NCI-H748 treated with DMSO at 0.1 percent for 48 hours (cell line): ENCODE measurements around the gene SNX9.
"Not testable (repeated sequence)": the region's sequence is repeated elsewhere in the genome, so short reads cannot be mapped to it uniquely, and the experiment has no call there.

Experiments
- DNase-seq: peaks from one replicate; lab custom pipeline; 2025; lab: John Stamatoyannopoulos, UW

Gene SNX9

DNA sequence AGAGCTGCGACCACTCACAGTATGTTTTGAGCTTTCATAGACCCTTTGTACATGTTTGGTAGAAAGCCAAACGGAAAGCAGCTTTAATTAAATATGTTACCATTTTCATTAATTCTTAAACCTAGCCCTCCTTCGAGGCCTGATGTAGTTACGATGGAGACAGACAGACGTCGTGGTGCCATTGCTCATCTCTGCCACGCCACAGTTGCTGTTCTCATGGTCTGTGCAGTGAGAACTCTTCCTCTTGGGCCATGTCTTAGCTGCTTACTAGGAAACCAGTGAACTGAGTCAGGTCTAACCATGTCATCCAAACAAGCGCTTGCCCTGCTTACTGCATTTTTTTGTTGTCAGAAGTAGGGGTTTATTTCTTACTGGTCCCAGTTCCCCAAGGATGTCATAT, 62.8 kb downstream of the SNX9 start:
- DNase-seq, result no peak

DNA sequence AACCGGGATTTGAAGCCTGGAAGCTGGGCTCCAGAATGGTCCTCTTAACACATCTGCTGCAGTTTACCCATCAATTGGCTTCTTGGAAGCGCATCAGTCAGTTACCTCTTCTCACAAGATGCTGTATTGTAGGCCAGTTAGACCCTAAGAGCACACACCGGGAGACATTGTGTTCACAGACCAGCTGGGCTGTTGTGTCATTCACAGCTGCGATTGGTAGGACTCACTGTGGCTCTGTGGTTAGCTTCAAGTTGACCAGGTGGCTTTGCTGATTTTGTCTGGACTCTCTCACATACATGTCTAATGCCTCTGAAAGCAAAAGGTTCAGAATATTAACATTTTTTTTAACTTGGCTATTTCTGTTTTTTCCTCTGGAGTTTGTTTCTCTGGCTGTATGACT, 64.8 kb downstream of the SNX9 start:
- no peak for DNase-seq

DNA sequence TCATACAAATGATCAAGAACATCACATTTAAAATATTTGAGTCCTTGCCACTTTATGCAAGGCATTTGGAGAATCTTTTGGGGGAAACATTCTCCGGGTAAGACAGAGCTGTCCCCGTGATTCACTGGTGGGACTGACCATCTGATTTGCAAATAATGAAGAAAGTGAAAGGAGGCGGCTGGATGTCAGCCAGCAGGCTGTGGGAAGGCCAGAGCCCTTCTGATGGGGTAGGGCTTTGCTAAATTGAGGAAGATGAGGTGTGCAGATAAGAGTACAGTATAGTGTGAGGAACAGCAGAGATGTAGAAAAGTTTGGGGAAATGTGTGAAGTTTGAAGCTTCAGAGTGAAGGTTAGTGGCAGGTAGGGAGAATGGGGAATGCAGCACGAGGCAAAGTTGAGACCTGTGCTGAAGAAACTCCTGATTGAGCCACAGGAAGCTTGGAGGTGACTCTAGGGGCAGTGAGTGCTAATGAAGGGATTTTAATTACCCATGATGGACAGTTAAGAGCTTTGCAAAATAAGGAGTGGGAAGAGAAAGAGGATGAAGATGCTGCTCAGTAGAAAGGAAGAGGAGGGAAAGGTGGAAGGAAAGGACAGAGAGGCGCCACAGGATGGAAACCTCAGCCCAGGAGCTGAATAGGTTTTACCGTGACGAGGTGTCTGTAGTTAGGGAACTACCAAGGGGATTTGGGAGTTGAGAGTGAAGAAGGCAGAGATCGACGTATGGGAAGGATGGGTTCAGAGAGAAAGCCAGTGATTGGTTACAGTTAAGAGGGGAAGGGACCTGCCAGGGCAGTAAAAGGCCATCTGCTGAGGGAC, 68.7 kb downstream of the SNX9 start:
- DNase-seq, result no peak

DNA sequence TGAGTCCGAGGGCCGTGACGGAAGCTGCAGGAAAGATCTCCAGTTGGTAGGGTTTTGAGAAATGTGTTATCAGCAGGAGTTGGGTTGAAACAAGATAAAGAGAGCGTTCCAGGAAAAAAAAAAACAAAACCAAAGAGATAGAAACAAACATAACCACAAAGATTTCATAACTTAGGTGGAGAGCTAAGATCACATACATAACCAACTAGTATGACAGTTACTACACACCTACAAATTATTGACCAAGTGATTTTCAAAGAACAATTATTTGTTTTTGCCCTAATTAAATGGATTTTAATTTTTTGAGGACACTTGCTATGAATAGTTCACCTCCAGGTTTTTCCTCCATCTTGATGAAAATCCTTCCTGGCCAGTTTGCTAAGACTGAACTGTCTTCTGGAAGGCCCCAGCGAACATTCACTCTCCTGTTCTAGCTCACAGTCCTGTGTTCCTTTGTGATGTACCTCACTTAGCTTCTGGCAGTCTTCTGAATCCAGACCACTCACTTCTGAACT, 69.4 kb downstream of the SNX9 start:
- DNase-seq, result no peak

DNA sequence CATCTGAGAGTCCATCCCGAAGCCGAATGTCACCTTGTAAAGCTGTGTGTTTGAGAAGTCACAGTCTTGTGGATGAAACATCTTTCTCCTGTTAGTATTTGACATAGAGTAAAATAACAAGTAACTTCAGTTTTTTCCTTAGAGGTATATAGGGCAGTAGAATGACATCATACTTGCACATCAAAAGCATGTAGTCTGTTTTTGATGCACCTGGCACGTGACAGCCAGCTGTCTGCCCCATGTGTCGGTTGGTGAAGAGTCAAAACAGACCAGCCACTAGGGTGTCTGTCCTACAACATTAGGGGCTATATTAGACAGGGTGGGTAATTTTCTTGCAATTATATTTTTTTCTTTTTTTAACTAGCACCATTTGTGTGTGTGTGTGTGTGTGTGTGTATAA, 70.2 kb downstream of the SNX9 start:
- DNase-seq, result no peak

DNA sequence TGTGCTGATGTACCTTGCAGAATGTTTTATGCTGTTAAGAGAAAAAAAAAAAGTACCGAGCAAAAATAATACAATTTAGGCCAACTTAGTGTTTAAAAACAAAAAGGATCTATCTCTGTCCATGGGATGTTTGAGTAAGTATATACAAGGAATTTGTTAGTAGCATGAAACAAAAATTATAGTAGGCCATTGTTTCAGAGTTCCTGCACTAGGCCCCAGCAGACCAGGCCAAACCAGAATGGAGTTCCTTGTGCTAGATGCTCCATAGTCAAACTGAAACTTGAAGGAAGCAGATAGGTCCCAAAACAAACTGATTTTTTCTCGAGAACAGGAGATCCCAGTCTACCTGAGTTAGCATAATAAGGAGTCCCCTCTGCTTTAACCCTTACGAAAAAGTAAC, 72.5 kb downstream of the SNX9 start:
- DNase-seq, result no peak

DNA sequence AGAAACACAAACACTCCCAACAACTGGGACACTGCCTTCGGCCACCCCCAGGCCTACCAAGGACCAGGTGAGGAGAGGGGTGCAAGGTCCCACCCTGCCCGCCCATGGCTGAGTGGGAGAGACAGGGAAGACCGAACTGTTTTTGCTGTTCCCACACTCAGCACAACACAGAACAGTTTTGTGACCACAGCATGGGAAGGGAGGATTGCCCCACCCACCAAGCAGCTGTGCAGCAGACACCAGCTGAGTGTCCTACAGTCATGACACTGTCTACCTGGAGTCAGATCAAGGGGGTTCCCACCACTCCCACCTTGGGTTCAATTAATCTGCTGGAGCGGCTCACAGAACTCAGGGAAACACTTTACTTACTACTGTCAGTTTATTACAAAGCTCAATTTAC, 73.9 kb downstream of the SNX9 start:
- no peak for DNase-seq

DNA sequence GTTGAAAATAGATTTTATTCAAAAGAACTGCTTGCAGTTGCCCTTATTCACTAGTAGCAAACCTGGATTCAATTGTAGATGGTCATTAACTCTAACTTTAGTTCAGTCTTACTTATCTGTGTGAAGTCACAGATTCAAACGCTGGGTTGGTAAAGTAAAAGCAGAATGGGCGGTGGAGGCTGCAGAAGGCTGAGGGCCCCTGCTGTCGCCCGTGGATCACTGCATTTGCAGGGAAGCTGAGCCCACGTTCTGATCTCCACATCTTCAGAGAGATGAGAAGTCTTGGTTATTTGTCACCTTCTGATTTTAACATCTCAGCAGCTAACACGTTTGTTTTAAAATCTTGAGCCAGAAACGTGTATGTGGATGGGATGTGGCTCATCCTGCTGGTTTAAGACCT, 75.1 kb downstream of the SNX9 start:
- no peak for DNase-seq

DNA sequence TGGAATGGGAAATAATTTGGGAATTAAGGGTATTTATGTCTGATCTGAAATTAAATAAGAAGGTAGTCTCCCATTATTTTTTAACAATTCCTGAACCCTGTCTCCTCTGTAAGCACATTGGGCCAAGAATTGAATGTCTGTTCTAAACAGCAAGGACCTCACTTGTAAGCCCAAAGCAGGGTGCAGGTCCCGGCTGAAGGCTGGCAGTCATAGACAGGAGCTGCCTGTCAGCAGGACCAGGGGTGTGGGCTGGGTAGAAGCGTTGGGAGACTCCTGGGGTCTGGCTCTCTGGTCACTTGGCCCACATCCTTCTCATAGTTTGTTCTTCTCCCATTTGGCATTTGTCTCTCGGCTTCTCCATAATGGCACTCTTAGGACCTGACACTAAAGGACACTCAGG, 75.6 kb downstream of the SNX9 start:
- no peak for DNase-seq

DNA sequence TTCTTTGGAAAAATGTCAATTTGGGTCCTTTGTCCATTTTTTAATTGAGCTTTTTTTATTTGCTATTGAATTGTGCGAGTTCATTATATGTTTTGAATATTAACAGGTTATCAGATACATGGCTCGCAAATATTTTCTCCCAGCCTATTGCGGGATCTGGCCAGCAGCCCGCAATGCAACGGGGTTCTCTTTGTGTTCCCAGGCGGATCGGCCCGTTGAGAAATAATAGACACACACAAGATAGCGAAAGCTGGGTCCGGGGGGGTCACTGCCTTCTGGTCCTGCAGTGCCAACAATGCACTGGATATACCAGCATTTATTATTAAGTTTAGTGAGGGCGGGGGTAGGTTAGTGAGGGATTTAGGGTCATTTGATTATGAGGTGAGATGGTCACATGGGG, 77.2 kb downstream of the SNX9 start:
- DNase-seq, result not testable (repeated sequence)

DNA sequence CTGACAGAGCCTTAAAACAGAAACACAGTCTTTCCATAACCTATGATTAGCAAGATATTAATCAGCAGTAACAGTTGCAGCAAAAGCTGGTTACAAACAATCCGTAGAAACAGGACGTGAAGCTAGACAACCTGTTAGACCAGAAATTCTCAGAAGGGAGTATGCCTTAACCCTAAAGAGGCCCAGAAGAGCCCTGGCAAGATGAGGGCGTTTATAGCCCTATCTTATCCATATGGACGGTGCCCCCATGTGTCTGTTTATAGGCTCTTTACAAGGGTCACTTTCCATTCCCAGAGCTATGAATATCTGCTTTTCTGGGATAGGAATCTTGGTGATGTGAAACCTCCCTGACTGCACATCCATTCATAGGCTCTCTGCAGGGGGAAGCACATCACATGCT, 77.7 kb downstream of the SNX9 start:
- DNase-seq, result not testable (repeated sequence)

DNA sequence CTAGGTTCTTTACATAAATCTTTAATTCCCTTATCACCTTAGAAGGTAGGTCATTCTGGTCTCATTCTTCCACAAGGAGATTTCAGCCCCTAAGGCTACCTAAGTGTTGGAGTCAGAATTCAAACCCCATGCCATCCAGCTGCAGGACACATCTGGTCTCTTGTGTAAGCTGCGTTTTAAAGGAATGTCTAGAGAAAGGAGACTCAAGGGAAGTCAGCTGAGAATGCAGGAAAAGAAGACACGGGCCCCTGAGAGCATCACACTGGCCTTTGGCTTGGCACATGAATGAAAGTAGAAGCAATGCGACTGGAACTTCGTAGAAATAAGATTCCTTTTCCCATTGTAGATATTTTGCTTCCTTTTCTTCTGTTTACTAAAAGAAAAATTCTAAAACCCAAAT, 82.0 kb downstream of the SNX9 start:
- DNase-seq, result no peak

DNA sequence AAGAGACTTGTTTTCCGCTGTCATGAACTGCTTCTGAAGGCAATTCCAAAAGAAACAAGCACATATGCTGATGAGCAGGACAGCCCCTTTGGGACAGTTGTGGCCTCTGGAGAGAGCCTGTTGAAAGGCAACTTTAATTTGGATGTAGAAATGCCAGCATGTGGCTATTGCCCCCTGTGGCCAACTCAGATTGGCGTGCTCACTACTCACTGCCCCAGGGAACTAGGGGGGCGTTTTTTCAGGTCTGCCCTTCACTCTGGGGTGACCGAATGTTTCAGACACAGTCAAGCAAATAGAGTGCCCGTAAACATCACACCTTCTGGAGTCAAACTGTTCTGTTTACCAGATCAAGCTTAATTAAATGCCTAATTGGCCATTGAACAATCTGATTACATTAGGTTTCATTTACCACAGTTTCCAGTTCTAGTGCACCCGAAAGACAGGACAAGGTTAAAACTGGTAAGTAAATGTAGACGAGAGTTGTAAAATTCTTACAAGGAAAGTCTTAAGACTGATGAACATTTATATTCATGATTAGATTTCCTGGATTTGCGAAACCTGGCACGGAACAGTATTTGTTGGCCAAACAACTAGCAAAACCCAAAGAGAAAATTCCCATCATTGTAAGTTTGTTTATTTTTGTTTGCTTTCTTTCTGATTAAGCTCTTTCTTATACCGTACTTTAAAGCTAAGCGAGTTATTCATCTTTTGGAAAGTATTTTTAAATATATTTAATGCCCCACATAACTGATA, 82.7 kb downstream of the SNX9 start:
- no peak for DNase-seq

DNA sequence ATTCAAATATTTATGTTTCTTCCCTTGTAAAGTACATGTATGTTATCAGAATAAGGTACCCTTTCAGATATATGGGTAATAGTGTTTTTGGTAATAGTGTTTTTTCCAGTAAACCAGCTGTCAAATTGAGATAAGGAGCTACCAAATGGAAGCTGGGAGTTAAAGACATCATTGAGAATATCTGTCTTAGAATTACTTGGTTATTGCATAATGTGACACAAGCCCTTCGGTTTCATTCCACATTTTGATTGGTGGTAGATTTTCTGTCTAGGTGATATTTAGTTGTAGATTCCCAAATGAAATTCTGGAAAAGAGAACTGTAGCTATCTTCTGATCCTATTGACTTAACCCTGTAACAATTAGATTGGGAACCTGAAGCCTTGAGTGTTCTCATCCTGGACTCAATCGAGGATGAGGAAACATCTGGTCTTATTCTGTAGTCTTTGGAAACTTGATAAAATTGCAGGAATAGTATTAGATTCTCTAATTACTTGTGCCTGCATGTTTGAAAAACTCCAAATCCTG, 83.6 kb downstream of the SNX9 start:
- no peak for DNase-seq

DNA sequence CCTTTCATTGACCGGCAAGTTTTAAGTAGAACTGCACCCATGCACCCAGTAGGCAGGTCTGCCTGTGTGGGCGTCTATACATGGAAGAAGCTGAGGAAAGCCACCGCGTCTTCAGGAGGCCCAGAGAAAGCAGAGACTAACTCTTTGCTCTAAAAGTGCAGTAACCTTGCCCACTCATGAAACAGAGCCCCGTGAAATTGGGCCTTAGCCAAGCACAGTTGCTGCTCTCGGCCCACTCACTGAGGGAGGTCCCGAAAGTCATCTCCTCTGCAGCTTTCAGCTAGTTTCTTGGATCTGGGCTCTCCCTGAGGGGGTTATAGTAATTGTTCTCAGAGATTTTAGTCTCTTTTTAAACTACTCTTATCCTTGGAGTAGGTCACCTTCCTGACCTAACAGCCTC, 84.6 kb downstream of the SNX9 start:
- no peak for DNase-seq

DNA sequence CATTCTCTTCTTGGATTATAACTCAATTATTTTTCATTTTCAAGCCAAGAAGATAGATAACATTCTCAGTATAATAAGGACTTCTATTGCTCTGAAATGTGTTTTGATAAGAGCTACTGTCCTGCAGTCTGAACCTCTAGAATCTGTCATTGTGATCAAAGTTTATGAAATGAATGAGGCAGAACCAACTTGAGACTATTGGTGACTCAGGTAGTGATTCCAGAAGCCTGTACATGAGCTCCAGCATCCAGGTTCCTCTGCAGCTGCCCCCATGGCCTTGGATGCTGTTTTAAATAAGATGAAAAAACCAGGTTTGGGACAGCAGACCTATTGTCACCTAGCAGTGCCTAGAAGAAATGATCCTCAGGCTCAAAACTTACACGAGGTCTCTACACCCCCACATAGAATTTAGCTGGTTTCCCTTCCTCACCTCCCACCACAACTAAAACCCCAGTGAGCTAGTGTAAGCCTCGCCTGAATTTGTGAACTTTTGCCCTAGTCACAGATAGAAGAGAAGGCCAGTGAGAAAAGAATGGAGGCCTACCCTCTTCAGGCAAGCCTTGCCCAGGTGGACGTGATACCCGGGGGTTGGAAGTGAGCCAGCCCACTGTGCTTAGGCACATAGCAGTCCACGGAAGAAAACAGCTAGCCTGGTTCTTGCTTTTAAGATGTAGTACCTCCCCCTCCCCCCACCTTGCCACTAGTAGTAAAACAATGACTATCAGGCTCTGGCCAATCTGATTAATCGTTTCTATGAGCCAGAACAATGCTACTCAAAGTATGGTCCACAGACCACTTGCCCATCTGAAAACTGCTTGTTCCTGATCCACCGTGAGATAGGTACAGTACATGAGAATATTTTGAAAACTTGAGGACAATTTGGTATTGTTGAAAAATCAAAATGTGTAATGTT, 85.6 kb downstream of the SNX9 start:
- no peak for DNase-seq

DNA sequence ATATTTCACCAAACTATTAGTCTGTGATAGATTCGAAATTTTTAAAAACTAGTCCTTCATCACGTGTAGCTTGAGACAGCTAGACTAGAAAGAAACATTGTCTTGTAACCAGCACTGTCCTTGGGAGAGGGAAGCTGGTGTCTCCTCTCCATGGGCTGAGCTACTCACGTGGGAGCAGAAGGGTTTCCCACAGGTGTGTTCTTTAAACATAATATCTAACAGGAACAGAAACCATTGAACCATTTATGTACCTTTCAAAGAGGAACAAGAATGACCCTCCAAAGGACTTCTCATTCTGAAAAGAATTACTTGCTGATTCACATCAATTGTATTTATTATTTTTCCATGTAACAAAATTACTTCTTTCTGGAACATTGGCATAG, 86.2 kb downstream of the SNX9 start:
- no peak for DNase-seq

DNA sequence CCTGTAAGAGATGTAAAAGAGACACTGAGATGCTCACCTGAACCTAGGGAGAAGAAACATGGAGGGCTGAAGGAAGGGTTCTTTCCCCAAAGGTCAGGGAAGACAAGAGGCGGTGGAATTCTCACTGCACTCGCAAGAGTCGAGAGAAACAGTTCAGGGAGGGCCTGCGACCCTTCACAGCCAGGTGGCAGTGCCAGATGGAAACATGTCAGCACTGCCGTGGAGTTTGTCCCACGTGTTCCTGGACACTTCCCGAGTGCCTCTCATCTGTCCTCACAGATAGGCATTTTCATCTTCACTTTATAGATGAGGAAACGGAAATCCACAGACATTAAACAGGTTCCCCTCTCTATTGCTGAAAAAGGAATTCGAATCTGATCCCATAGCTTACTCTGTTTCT, 88.2 kb downstream of the SNX9 start:
- no peak for DNase-seq

DNA sequence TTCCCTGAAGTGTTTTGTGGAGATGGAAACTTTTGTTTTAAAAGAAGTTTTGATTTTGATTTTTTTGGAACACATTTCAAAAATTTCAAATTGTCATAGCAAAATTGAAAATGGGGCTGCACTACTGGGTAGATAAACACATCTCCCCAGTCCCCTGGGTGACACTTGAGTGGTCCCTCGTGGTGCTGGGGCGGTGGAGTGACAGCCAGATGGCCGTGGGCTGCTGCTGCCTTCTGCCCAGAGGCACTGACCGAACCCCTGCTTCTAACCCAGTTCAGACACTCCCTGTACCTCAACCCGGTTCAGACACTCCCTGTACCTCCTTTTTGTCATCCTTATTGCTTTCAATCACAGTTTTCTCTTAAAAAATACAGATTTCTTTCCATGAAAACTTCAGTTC, 88.7 kb downstream of the SNX9 start:
- no peak for DNase-seq

DNA sequence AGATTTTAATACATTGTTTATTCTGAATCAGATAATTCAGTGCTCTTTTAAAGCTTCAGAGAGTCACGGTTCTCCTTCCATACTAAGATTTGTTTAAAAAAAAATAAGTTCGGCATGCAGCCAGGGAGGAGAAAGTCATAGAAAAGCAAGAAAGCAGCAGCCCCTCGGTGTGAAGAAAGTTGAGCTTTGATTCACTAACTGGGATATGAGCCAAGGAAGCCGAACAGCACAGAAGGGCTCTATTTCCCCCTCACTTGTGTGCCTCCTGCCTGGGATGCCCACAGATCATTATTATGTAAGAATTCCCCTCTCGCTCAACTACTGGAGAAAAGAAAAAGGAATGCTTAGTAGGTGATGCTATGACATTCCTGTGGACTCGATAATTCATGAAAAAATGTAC, 89.3 kb downstream of the SNX9 start:
- DNase-seq, result no peak

DNA sequence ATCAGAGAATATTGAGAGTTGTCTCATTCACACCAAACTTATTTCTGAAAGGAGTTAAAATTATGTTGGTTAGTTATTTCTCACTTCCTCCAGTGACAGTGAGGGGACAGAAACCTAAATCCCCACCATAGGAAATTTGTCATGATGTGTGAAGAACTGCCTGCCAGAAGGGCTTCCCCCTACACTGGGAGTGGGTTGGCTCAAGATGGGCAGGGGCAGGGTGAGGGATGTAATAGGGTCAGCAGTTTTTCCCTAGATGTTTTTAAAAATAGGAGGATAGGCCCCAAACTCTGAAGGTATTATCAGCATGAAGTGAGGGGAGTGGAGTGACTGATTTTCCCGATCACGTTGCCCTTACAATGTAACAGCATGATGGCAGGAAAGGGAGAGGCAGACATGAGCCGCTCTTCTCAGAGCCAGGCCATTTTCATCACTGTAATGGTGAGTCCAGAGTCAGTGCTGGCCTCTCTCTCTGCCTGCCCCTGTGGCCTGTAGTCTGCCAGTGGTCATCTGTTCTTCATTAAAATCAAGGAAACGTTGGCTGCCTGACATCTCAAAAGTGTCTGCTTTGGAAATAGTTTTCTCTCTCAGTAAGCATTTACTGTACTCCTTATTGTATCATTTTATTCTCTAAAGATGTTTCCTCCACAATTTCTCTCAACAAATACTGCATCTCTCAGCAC, 98.8 kb downstream of the SNX9 start:
- no peak for DNase-seq

DNA sequence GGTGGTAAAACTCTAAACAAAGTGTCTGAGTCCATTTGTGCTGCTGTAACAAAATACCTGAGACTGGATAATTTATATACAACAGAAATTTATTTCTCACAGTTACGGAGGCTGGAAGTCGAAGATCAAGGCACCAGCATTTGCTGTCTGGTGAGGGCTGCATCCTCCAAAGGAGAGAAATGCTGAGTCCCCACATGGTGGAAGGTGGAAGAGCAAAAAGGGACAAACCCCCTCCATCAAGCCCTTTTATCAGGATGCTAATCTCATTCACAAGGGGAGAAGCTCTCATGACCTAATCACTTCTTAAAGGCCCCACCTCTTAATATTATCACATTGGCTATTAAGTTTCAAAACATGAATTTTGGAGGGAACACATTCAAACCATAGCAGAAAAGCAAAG, 102.7 kb downstream of the SNX9 start:
- no peak for DNase-seq
